ENCODE data around the gene MADD.
"Not testable (repeated sequence)": the region's sequence is repeated elsewhere in the genome, so short reads cannot be mapped to it uniquely, and the experiment has no call there.

MADD gene

DNA sequence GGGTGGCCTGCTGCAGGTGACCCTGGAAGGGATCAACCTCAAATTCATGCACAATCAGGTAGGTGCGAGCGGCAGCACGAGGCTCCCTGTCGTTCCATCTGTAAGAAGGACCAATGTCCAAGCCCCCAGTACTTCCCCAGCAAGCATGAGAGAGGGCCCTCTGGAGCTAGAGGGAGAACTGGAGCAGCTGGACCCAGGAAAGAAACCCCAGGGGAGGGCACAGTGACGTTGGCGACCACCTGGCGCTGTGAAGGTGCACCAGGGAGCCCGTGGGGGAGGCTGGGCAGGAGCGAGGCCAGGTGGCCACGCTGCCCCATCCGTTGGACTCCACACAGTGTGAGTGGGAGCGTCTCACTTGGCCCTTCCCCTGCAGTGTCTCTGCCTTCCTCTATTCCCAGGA is 54.6 kb downstream of the MADD start:
- no peak for DNase-seq (ENCODE audit: low read depth)

DNA sequence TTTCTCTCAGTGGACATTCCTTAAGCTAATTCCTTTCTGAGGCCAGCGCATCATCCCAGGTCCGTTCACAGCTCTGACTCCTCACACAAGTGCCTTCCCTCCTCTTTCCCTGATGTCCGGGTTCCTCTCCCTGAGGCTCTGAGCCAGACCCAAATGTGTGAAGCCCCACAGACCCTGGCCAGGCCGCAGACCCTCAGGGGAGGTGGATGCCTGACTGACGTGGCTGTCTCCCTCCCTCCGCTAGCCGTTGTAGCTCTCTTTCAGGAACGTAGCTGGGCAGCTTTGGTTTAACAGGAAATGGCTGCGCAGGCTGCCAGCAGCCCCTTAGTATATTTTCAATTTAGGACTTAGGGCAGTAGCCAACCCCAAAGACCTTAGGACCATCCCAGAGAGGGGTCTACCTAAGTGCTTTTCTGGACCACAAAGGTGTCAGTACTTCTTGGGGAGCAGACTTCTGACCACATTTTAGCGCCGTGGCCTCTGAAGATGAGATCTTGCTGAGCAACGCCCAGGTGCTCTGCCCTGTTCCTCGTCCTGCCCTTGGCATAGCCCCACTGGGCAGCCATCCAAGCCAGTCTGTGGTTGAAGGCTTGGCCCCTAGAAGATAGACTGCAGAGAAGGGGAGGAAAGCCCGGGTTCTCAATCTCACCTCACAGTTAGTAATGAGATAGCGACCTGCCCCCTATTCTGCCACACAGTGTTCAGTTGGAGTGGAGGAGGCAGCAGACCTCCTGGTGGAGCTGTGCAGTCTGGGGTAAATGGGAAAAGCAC is 55.5 kb downstream of the MADD start:
- peak; percentile 34 for DNase-seq (ENCODE audit: low read depth)

DNA sequence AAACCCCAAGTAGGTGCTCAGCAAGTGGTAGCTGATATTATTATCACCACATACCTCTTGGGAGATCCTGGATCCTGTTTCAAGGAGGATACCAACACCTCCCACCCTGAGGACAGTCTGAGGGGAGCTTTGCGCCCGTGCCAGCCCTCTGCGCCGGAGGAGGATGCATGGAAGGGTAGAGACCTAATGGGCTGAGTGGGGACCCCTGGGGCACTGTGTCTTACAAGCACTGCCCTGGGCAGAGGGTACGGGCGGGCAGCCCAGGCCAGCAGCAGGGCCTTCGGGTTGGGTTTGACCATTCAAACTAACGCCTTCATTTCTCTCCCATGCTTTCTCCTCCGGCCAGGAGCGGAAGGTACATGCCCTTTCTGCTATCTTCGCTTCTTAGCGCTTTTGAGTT is 56.3 kb downstream of the MADD start:
- no peak for DNase-seq (ENCODE audit: low read depth)

DNA sequence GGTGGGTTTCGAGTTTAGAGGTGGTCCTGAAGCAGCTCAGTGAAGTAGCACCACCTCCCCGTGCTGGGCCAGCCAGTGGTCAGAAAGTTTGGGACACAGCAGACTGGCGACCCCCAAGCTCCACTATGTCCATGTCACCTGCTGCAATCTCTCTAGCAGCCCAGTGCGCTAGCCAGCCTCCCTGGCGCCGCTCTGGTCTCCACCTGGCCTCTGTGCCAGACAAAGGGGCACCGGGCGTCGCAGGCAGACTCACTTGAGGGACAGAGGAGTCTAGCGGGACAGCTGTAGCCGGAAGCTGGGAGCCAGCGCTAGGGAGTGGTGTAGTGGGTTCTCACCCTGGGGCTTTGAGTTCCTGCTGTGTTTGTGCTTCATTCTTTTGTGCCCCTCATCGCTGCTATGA is 57.1 kb downstream of the MADD start:
- DNase-seq (ENCODE audit: low read depth) = no peak

DNA sequence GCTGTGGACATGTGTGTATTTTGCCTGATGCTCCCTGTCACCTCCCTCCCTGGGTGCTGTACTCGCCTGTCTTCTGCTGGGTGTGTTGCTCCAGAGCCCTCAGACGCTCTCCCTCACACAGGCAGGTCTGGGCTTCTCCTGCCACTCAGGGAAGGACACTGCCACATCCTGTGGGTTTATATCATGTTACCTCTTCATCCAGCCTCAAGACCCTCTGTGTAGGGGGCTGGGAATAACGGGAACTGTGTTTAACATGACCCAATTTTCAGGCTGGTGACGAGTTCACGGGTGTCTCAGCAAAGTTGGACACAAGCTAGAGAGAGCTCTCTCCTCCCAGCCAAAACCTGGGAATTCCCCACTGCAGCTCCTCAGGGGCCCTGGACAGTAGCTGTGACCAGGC is 58.0 kb downstream of the MADD start:
- DNase-seq (ENCODE audit: low read depth) = no peak

DNA sequence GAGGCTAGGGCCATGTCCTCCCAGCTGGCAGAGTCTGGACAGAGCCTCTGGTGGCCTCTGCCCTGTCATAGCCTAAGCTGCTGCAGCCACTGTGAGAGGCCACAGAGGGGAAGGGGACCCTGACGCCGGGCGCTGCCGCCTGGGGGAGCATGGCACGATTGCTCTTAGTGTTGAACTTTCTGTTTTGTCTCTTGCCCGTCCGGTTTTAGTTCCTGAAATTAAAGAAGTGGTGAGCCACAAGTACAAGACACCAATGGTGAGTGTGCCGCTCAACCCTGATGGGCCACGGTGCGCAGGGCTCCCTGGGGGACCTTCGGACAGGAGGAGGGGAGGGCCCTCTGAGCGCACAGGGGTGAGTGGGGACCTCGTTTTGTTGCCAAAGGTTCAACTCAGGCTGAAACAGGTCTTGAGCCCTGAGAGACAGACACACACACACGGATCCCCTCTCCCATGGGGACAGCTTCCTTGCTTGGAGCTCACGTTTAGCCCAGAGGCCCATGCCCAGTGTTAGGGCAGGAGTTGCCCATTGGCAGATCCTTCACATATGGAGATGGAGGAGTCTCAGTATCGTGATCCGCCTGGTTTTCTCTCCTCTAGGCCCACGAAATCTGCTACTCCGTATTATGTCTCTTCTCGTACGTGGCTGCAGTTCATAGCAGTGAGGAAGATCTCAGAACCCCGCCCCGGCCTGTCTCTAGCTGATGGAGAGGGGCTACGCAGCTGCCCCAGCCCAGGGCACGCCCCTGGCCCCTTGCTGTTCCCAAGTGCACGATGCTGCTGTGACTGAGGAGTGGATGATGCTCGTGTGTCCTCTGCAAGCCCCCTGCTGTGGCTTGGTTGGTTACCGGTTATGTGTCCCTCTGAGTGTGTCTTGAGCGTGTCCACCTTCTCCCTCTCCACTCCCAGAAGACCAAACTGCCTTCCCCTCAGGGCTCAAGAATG is 58.8 kb downstream of the MADD start:
- no peak for DNase-seq (ENCODE audit: low read depth)

DNA sequence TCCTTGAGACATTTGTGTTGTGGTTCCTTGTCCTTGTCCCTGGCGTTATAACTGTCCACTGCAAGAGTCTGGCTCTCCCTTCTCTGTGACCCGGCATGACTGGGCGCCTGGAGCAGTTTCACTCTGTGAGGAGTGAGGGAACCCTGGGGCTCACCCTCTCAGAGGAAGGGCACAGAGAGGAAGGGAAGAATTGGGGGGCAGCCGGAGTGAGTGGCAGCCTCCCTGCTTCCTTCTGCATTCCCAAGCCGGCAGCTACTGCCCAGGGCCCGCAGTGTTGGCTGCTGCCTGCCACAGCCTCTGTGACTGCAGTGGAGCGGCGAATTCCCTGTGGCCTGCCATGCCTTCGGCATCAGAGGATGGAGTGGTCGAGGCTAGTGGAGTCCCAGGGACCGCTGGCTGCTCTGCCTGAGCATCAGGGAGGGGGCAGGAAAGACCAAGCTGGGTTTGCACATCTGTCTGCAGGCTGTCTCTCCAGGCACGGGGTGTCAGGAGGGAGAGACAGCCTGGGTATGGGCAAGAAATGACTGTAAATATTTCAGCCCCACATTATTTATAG is 59.6 kb downstream of the MADD start:
- DNase-seq (ENCODE audit: low read depth) = no peak

DNA sequence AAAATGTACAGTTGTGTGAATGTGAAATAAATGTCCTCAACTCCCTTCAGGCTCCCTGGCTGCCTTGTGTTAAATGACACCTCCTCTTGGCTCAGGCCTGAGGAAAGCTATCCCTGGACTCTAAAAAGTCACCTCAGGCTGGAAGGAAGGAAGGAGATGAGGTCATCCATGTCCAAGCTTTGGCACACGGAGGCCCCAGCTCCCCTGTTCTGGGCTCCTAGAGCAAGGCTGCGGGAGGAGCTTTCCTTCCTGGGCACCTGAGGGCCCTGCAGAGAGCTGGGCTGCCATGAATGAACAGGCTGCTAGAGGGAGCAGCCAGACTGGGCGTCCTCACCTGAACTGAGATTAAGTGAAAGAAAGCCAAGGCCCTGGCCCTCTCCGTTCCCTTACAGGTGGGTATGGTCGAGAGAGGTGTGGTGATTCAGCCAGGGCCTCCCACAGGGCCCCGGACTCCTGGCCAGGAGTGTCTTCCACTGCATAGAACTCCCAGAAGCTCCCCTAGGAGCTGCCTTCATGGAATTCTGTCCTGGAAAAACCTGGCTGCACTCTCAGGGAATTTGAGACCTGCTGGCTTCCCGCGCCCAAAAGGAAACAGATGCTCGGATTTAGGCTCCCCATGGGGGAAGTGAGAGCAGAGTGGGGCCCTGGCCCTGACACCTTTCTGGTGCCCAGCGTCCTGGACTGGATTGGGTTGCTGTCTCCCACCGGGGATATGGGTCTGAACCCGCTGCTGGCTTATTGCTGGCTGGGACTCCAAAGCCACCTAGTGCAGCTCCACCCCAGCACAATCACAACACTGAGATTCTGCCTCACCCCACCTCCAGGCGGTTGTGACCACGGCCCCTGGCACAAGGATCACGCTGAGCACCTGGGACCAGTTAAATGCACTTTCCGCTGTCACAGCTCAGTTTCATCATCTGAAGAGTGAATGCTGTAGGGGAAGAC is 60.3 kb downstream of the MADD start:
- no peak for DNase-seq (ENCODE audit: low read depth)

DNA sequence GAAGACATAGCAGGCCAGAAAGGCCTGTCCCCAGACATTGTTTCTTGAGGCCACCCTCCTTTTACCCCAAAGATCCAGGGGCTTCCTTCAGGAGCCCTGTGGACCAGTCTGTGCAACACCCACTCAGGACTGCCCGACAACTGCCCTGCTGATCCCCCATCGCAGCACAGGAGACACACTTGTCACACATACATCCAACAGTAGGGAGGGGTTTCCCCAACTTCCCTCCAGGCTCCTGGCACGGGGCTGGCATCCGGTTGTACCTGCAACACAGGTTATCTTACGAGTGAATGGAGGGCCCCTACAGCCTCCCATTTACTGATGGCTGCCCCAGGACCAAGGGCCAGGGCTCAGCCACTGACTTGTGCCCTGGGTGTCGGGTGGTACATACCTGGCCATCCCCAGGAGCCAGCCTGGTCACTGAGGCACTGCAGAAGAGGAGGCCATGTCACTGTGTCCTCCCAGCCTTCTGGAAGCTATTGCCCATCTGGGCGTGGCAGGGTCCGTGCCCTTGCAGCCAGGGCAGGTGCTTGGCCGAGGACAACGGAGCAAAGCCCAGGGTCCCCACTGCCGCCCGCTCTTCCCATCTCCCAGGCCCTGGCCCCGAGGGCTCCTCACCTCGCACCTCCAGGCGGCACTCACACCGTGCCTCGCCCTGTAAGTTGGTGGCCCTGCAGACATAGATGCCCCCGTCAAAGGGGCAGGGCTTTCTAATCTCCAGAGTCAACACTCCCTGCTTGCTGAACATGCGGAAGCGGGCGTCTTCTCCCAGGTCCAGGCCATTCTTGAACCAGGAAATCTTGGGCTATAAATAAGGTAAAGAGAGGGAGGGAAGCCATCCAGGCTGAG is 61.7 kb downstream of the MADD start:
- DNase-seq (ENCODE audit: low read depth) = no peak

DNA sequence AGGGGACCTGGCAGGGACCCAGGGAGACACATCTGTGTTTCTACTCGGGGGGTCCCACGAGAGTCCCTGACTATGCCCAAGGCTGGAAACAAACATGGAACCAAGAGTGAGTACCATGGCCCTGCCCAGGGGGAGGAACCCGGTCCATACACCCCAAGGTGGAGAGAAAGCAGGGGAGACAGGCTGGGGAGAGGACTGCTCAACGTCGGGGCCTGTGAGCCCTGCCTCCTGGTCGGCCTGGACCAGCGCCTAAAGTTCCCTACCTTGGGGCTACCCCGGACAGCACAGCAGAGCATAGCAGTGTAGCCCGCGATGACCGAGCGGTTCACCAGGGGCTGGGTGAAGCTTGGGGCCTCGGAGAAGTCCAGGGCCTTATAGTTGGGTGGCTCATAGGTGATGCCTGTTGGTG is 62.4 kb downstream of the MADD start:
- DNase-seq (ENCODE audit: low read depth) = no peak

DNA sequence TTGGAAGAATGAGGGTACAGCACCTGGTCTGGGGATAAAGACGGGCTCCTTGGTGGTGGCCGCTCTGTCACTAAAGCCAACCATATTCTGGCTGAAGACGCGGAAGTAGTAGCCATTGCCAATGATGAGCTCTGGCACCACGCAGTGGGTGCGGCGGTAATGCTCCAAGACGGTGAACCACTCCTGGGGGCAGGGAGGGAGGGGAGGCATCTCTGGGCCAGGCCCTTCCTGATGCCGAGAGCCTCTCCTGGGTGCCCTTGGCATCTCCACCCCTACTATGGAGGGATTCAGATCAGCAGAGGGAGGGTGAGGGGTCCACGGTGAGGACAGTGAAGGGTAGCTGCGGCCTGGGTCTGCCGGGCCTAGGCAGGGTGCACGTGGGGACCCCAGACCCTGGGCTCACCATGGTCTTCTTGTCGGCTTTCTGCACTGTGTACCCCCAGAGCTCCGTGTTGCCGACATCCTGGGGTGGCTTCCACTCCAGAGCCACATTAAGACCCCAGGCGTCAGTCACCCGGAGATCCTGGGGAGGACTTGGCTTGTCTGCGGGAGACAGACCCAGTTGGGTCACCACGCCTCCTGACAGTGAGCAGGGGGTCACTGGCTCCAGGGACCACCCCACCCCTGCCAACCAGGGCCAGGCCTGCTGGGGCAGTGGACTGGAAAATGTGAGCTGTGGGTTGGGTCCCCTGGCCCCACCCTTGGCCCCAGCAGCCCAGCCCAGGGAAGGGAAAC is 63.0 kb downstream of the MADD start:
- DNase-seq (ENCODE audit: low read depth) = no peak

DNA sequence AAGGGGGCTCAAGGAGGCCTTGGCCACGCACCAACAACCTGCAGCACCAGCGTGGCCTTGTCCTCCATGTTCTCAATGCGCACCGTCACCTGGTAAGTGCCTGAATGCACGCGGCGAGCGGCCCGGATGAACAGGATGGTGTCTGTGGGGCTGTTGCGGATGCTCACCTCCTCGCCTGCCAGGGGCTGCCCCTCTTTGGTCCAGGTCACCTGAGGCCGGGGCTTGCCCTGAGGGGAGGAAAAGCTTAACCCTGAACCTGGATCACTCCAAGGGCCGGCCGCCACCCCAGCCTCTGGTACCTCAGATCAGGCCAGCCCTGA is 63.6 kb downstream of the MADD start:
- DNase-seq (ENCODE audit: low read depth) = no peak

DNA sequence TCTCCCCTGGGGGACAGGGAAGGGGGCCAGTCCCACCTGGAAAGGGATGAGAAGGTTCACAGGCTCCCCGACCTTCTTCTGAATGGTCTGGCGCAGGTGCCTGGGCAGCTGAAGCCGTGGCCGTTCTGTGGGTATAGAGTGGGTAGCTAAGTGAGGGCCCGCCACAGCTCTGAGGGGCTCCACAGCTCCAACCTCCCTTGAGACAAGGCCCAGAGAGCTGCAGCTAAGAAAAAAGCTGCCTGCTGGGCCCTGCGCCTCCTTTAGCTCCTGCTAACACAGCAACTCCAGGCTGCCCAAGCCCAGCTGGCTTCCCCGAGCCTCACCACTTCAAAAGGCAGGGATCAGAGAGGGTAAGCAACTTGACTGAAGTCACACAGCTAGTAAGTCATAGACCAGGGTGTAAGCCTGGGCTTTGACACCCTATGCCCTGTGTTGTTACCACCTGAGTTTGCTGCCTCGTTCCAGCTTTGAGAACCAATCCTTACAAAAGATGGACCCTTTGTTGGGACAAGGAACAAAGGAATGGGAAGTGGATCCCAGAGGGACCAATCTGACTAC is 64.0 kb downstream of the MADD start:
- no peak for DNase-seq (ENCODE audit: low read depth)

DNA sequence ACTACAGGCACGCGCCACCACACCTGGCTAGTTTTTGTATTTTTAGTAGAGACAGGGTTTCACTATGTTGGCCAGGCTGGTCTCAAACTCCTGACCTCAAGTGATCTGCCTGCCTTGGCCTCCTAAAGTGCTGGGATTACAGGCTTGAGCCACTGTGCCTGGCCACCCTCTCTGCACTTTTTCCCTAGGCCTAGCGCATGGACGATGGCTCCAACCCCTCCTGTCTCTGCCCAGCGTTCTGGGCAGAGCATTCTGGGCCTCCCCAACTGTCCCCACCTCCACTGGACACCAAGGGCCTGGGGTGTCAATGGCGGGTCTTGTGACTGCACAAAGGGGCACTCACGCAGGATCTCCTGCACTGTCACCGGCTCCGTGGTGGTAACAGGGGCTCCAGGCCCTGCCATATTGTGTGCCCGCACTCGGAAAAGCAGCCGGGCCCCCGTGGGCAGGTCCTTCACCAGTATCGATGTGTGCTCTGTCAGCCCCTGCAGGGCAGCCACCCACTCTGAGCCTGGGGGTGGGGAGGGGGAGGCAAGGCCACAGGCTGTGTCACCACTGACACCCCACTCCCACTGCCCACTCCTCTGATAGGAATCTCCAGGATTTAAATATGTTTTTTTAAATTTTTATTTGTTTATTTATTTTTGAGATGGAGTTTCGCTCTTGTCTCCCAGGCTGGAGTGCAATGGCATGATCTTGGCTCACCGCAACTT is 64.9 kb downstream of the MADD start:
- not testable (repeated sequence) for DNase-seq (ENCODE audit: low read depth)

DNA sequence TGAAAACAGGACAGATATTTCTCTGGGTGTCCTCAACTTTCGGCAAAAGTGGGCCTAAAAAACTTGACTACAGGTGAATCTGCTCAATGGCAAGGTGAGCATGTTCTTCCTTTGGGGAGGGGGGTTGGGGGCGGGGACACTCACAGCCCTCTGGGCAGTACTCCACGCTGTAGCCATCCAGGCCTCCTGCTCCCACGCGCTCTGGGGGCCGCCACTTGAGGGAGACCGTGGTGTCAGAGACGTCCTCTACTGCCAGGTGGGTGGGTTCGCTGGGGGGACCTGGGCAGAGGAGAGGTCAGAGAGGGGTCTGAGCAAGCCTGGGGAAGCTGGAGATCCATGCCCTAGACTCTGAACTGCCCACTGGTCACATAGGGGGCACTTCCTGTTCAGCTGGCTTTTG is 65.8 kb downstream of the MADD start:
- no peak for DNase-seq (ENCODE audit: low read depth)

DNA sequence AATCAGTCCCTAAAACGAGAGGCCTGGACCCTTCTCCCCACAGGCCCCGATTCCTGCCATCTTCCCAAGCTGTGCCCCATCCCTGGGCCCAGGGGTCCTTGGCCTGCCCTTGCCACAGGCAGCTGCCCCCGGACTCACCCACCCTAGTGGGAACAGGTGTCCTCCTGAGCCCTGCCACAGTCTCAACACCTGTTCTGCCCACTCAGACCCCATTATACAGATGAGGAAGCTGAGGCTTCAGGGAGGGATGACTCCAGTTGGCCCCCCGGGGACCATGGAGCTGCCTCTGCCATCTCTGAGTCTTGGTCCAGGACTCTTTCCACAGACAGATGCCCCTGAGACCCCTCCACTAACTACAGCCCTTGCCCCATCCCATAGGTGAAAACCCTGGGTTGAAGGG is 66.7 kb downstream of the MADD start:
- no peak for DNase-seq (ENCODE audit: low read depth)

DNA sequence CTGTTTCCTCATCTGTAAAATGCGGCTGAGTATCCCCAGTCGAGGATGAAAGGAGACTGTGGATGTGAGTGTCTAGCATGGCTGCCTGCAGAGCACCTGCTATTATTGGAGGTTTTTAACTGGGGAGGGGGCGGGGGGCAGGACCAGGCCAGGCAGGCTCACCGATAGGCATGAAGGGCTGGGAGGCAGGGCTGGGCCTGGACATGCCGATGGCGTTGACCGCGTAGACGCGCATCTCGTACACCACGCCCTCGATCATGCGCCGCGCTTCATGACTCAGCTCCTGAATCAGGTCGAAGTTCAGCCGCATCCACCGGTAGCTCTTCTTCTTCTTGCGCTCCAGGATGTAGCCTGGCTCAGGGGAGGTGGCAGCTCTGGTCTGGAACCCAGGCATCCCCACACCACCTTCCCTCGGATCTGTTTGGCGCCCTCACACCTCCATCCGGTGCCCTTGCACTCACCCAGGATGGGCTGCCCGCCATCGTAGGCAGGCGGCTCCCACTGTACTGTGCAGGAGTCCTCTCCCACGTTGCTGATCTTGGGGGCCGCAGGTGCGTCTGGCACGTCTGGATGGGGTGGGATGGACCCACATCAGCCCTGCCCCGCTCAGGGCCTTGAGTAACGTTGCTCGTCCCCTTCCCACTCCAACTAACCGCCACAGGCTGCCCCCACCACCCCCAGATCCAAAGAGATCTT is 67.4 kb downstream of the MADD start:
- no peak for DNase-seq (ENCODE audit: low read depth)

DNA sequence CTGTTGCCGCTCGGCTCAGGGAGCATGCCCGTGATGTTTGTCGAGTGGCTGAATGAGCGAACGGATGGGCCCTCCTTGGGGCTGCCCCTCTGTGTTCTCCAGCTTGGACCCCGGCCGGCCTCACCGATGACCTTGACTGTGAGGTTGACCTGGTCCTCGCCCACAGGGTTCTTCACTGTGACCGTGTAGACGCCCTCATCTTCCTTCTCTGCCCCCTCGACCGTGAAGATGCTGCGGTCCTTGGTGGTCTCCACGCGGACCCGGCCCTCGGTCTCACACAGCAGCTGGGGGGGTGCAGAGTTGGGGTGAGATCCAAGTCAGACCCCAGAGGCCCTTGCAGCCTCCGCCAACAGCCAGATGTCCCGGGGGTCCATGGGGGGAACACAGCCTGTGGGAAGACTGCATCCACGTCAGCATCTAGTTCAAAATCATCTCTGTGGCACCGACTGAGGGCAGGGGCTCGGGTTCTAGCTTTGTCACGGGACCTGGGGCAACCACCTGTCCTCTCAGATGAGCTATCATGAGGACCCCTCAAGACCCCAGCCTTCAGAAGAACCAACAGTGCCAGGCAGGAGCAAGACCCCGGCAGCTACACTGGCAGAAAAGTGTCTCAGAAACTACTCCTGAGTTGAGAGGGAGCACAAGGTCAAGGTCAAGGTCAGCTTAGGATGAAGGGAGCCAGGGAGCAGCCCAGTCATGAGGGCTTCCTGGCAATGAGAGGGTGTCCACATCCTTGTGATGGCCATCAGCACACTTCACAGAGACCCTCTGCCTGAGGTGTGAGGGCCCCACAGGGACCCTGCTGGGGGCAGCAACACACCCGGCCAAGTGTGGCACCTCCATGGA is 68.7 kb downstream of the MADD start:
- no peak for DNase-seq (ENCODE audit: low read depth)
